Right lobe of liver (tissue), 4 donors: Measurements from ENCODE around the gene GFER.

Source experiments
- CTCF ChIP-seq, 4 donors: fragments of 200-600 bp in 3 of 4; fragments of 450-650 bp in 1 of 4; IDR thresholded peaks; one replicate each; pipeline versions ENCODE4 v1.5.1 to v1.8.0; 2016 to 2022; ENCODE audit warnings: antibody characterized with exemption in 4 of 4, mild to moderate bottlenecking in 2 of 4
- POLR2A ChIP-seq: fragments of 450-650 bp; IDR thresholded peaks from one replicate; pipeline ENCODE4 v1.6.1; 2017; ENCODE audit warnings: antibody characterized with exemption, mild to moderate bottlenecking
- donor health status: DM: no; HTN: no; CAD: no.
- donor health status: DM: no; HTN: no; CAD: no.
- donor health status: DM: no; HTN: yes; CAD: no.

GRCh38 chr16:2004795-2005517 is 21.0 kb downstream of the GFER start:
- TF ChIP-seq CTCF (IDR thresholded peaks at IDR 0.05) (no peak), POLR2A (no peak)
